WTC11 (cell line): Measurements from ENCODE around the gene APBA1. TPM values are rescaled to one million over a fixed set of nuclear protein-coding genes. Genes with fewer than 3 reads are reported as not detected.

Source experiments
- ATAC-seq: fragments of 200-7000 bp; cut with Tn5 transposase; 2 replicates; pipeline ENCODE4 v1.10.0; 2021; ENCODE audit warnings: mild to moderate bottlenecking, moderate library complexity
- CTCF ChIA-PET: fragments of 300-600 bp; sonication (Branson Sonifier 250); formaldehyde crosslinking; loops from one replicate; lab custom pipeline; 2021; ENCODE audit warnings: antibody characterized with exemption; lab: Charles Lee
- POLR2A ChIA-PET: fragments of 350-600 bp; sonication (Branson Sonifier 250); formaldehyde crosslinking; loops from one replicate; lab custom pipeline; 2021; ENCODE audit warnings: antibody characterized with exemption; lab: Charles Lee
- DNase-seq: peaks from one replicate; pipeline ENCODE4 v3.0.0; 2021; ENCODE audit warnings: low spot score
- H3K27ac Mint-ChIP-seq: 2 replicates; pipeline ENCODE4 v1.8.0; 2021; ENCODE audit warnings: mixed read lengths
- H3K27me3 Mint-ChIP-seq: 2 replicates; pipeline ENCODE4 v1.8.0; 2021; ENCODE audit warnings: low read depth, mild to moderate bottlenecking, moderate library complexity, mixed read lengths
- H3K36me3 Mint-ChIP-seq: 2 replicates; pipeline ENCODE4 v1.8.0; 2021; ENCODE audit warnings: mixed read lengths
- H3K4me1 Mint-ChIP-seq: 2 replicates; pipeline ENCODE4 v1.8.0; 2022; ENCODE audit warnings: mixed read lengths
- H3K4me3 Mint-ChIP-seq: 2 replicates; pipeline ENCODE4 v1.8.0; 2021; ENCODE audit warnings: mild to moderate bottlenecking, moderate library complexity, mixed read lengths
- H3K9me3 Mint-ChIP-seq: 2 replicates; pipeline ENCODE4 v1.8.0; 2021; ENCODE audit warnings: mixed read lengths
- ATF1 ChIP-seq: sonication (generic); formaldehyde crosslinking; IDR thresholded peaks from 2 replicates; pipeline ENCODE4 v1.8.1; 2023; ENCODE audit warnings: mild to moderate bottlenecking, moderate library complexity, missing genetic modification reagents
- CREM ChIP-seq: sonication (generic); formaldehyde crosslinking; IDR thresholded peaks from 2 replicates; pipeline ENCODE4 v1.8.1; 2022; ENCODE audit warnings: mild to moderate bottlenecking, missing genetic modification reagents, moderate library complexity
- ELF4 ChIP-seq: sonication (generic); formaldehyde crosslinking; IDR thresholded peaks from 2 replicates; pipeline ENCODE4 v1.8.1; 2022; ENCODE audit warnings: low read depth, mild to moderate bottlenecking, moderate library complexity, missing genetic modification reagents
- ETV6 ChIP-seq: sonication (generic); formaldehyde crosslinking; IDR thresholded peaks from 2 replicates; pipeline ENCODE4 v1.8.1; 2022; ENCODE audit warnings: mild to moderate bottlenecking, missing genetic modification reagents
- FOXP1 ChIP-seq: sonication (generic); formaldehyde crosslinking; IDR thresholded peaks from 2 replicates; pipeline ENCODE4 v1.8.0; 2022; ENCODE audit warnings: missing genetic modification reagents, mild to moderate bottlenecking, moderate library complexity, borderline replicate concordance
- GABPB1 ChIP-seq: sonication (generic); formaldehyde crosslinking; IDR thresholded peaks from 2 replicates; pipeline ENCODE4 v1.8.1; 2023; ENCODE audit warnings: mild to moderate bottlenecking, missing genetic modification reagents
- JUN ChIP-seq: sonication (generic); formaldehyde crosslinking; IDR thresholded peaks from 2 replicates; pipeline ENCODE4 v1.8.0; 2023; ENCODE audit warnings: mild to moderate bottlenecking, missing genetic modification reagents
- NR2C2 ChIP-seq: sonication (generic); formaldehyde crosslinking; IDR thresholded peaks from 2 replicates; pipeline ENCODE4 v1.8.0; 2022; ENCODE audit warnings: mild to moderate bottlenecking, missing genetic modification reagents
- RELA ChIP-seq: sonication (generic); formaldehyde crosslinking; IDR thresholded peaks from 2 replicates; pipeline ENCODE4 v1.8.1; 2022; ENCODE audit warnings: missing genetic modification reagents, mild to moderate bottlenecking, borderline replicate concordance
- RORB ChIP-seq: fragments of 250-450 bp; sonication (Bioruptor Pico); IDR thresholded peaks from 2 replicates; pipeline ENCODE4 v1.9.0; 2021; ENCODE audit warnings: mild to moderate bottlenecking
- USF1 ChIP-seq: sonication (generic); formaldehyde crosslinking; IDR thresholded peaks from 2 replicates; pipeline ENCODE4 v1.8.0; 2022; ENCODE audit warnings: mild to moderate bottlenecking, missing genetic modification reagents
- ZNF121 ChIP-seq: sonication (generic); formaldehyde crosslinking; IDR thresholded peaks from 2 replicates; pipeline ENCODE4 v1.8.0; 2023; ENCODE audit warnings: missing genetic modification reagents
- ZNF138 ChIP-seq: sonication (generic); formaldehyde crosslinking; conservative IDR thresholded peaks from 2 replicates; pipeline ENCODE4 v1.8.1; 2022; ENCODE audit warnings: mild to moderate bottlenecking, moderate library complexity, missing genetic modification reagents
- ZNF317 ChIP-seq: sonication (generic); formaldehyde crosslinking; IDR thresholded peaks from 2 replicates; pipeline ENCODE4 v1.8.1; 2023; ENCODE audit warnings: low read depth, mild to moderate bottlenecking, moderate library complexity, missing genetic modification reagents, borderline replicate concordance
- ZNF423 ChIP-seq: fragments of 250-450 bp; sonication (Bioruptor Pico); IDR thresholded peaks from 2 replicates; pipeline ENCODE4 v2.1.2; 2022; ENCODE audit warnings: mild to moderate bottlenecking, moderate library complexity
- ZNF671 ChIP-seq: fragments of 250-450 bp; sonication (Bioruptor Pico); IDR thresholded peaks from 2 replicates; pipeline ENCODE4 v1.8.0; 2021; ENCODE audit warnings: mild to moderate bottlenecking
- total RNA-seq: library from RNA; stranded (reverse); gene quantifications from 3 replicates; pipeline ENCODE4 v1.2.3, GENCODE V29; 2021
- TF ChIP-seq, protein P1 (sequence below): sonication (generic); formaldehyde crosslinking; IDR thresholded peaks from 2 replicates; pipeline ENCODE4 v1.8.1; 2023; ENCODE audit warnings: mild to moderate bottlenecking, missing genetic modification reagents, borderline replicate concordance
- TF ChIP-seq, protein P2 (sequence below): sonication (generic); formaldehyde crosslinking; IDR thresholded peaks from 2 replicates; pipeline ENCODE4 v1.8.0; 2023; ENCODE audit warnings: missing genetic modification reagents
- TF ChIP-seq, protein P3 (sequence below): sonication (generic); formaldehyde crosslinking; conservative IDR thresholded peaks from 2 replicates; pipeline ENCODE4 v1.8.1; 2022; ENCODE audit warnings: mild to moderate bottlenecking, missing genetic modification reagents
- TF ChIP-seq, protein P4 (sequence below): sonication (generic); formaldehyde crosslinking; conservative IDR thresholded peaks from 2 replicates; pipeline ENCODE4 v1.8.1; 2023; ENCODE audit warnings: mild to moderate bottlenecking, low read depth, missing genetic modification reagents, moderate library complexity

APBA1 gene
- total RNA-seq, 1 experiment from 2014 or later, result 0.94 TPM

GRCh38 chr9:69397384-69398214 lies 274.6 kb downstream of the APBA1 start (continued):
- TF ChIP-seq NR2C2 (CRISPR knock-in tag) (no peak), ZNF671 (CRISPR knock-in tag) (no peak)
- TF ChIP-seq, protein P1, sequence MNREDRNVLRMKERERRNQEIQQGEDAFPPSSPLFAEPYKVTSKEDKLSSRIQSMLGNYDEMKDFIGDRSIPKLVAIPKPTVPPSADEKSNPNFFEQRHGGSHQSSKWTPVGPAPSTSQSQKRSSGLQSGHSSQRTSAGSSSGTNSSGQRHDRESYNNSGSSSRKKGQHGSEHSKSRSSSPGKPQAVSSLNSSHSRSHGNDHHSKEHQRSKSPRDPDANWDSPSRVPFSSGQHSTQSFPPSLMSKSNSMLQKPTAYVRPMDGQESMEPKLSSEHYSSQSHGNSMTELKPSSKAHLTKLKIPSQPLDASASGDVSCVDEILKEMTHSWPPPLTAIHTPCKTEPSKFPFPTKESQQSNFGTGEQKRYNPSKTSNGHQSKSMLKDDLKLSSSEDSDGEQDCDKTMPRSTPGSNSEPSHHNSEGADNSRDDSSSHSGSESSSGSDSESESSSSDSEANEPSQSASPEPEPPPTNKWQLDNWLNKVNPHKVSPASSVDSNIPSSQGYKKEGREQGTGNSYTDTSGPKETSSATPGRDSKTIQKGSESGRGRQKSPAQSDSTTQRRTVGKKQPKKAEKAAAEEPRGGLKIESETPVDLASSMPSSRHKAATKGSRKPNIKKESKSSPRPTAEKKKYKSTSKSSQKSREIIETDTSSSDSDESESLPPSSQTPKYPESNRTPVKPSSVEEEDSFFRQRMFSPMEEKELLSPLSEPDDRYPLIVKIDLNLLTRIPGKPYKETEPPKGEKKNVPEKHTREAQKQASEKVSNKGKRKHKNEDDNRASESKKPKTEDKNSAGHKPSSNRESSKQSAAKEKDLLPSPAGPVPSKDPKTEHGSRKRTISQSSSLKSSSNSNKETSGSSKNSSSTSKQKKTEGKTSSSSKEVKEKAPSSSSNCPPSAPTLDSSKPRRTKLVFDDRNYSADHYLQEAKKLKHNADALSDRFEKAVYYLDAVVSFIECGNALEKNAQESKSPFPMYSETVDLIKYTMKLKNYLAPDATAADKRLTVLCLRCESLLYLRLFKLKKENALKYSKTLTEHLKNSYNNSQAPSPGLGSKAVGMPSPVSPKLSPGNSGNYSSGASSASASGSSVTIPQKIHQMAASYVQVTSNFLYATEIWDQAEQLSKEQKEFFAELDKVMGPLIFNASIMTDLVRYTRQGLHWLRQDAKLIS, result no peak
- TF ChIP-seq, all 79 proteins: peak for 0

DNA sequence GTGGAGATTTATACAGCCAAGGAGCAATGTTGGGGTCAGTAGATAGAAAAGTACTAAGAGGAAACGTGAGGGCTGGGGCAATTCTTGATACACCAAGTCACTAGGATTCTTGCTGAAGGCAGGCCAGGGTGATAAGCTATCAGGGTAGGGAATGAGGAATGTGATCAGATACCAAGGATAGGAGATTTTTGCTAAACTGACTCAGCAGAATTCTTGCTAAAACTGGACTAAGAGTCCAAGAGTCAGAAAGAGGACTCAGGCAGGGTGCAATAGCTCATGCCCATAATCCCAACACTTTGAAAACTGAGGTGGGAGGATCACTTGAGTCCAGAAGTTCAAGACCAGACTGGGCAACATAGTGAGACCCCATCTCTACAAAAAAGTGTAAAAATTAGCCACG lies 275.4 kb downstream of the APBA1 start:
- DNase-seq, result no peak
- Mint-ChIP-seq H3K27me3 (no peaks in the 10 kb centered on the region; the same call in 1 of the 2 replicates), H3K4me1 (no peaks in the 10 kb centered on the region), H3K27ac (no peak overlapping the region), H3K4me3 (no peak overlapping the region), H3K9me3 (peaks cover 9% of the 10 kb centered on the region), H3K36me3 (peaks cover 17% of the 10 kb centered on the region)
- peak; percentile 88; the same call in 1 of the 2 replicates for TF ChIP-seq ZNF121 (CRISPR knock-in tag)
- TF ChIP-seq, protein P2, sequence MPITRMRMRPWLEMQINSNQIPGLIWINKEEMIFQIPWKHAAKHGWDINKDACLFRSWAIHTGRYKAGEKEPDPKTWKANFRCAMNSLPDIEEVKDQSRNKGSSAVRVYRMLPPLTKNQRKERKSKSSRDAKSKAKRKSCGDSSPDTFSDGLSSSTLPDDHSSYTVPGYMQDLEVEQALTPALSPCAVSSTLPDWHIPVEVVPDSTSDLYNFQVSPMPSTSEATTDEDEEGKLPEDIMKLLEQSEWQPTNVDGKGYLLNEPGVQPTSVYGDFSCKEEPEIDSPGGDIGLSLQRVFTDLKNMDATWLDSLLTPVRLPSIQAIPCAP, result no peak
- no peak for ATAC-seq
- ChIA-PET CTCF (no interaction called here), POLR2A (interaction anchor here (0.8 kb wide), 1 partner anchor 173 kb away, joined by 3 read pairs; no protein-coding TSS in a partner anchor)

DNA sequence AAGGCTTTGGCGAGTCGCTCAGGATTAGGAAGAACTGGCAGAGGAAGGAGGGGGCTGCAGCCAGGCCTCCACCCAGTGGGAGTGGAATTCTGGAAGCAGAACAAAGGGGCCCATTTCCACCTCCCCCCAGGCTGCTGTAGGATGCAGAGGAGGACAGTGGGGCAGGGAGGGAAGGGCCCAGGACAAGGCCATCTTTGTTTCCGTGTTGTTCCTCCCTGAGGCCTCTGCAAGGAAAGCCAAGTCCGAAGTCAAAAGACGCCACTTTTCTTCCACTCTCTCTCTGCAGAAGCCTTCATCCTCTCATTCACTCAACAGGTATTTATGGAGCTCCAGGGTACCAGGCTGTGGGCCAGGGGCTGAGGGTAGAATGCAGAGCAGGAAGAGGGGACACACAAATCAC lies 276.5 kb downstream of the APBA1 start:
- DNase-seq (no peak), ATAC-seq (peak; percentile 58)
- TF ChIP-seq ETV6 (CRISPR knock-in tag) (no peak), FOXP1 (CRISPR knock-in tag) (no peak), ZNF423 (no peak)
- TF ChIP-seq, protein P3, sequence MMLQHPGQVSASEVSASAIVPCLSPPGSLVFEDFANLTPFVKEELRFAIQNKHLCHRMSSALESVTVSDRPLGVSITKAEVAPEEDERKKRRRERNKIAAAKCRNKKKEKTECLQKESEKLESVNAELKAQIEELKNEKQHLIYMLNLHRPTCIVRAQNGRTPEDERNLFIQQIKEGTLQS (CRISPR knock-in tag), result no peak
- H3K27ac Mint-ChIP-seq, result no peak overlapping the region
- CTCF ChIA-PET, result interaction anchor here (1.0 kb wide), 1 partner anchor 172 kb away, joined by 3 read pairs; no protein-coding TSS in a partner anchor
- H3K9me3 Mint-ChIP-seq, result peaks cover 1% of the 10 kb centered on the region
- POLR2A ChIA-PET, result no interaction called here
- H3K27me3 Mint-ChIP-seq, result no peaks in the 10 kb centered on the region; the same call in 1 of the 2 replicates
- peaks cover 13% of the 10 kb centered on the region for H3K36me3 Mint-ChIP-seq
- H3K4me3 Mint-ChIP-seq, result no peak overlapping the region
- H3K4me1 Mint-ChIP-seq, result no peaks in the 10 kb centered on the region

- Mint-ChIP-seq H3K36me3 (peaks cover 26% of the 10 kb centered on the region), H3K4me1 (0 out of 2 replicates have a peak, but pooled peaks cover 5% of the 10 kb centered on the region), H3K4me3 (no peak overlapping the region), H3K9me3 (no peaks in the 10 kb centered on the region; the same call in 1 of the 2 replicates), H3K27ac (peak overlapping the region; percentile 37), H3K27me3 (no peaks in the 10 kb centered on the region)
- ChIA-PET POLR2A (no interaction called here), CTCF (interaction anchor here (0.7 to 2.0 kb wide), 2 partner anchors 170 to 281 kb away, joined by 3 to 7 read pairs; no protein-coding TSS in a partner anchor)
- no peak for ATAC-seq
- no peak for DNase-seq
- TF ChIP-seq ZNF317 (CRISPR knock-in tag), result no peak
- TF ChIP-seq RELA (CRISPR knock-in tag), result no peak
- TF ChIP-seq CREM (CRISPR knock-in tag), result no peak
- TF ChIP-seq, protein P4, sequence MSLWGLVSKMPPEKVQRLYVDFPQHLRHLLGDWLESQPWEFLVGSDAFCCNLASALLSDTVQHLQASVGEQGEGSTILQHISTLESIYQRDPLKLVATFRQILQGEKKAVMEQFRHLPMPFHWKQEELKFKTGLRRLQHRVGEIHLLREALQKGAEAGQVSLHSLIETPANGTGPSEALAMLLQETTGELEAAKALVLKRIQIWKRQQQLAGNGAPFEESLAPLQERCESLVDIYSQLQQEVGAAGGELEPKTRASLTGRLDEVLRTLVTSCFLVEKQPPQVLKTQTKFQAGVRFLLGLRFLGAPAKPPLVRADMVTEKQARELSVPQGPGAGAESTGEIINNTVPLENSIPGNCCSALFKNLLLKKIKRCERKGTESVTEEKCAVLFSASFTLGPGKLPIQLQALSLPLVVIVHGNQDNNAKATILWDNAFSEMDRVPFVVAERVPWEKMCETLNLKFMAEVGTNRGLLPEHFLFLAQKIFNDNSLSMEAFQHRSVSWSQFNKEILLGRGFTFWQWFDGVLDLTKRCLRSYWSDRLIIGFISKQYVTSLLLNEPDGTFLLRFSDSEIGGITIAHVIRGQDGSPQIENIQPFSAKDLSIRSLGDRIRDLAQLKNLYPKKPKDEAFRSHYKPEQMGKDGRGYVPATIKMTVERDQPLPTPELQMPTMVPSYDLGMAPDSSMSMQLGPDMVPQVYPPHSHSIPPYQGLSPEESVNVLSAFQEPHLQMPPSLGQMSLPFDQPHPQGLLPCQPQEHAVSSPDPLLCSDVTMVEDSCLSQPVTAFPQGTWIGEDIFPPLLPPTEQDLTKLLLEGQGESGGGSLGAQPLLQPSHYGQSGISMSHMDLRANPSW (CRISPR knock-in tag), result no peak
- TF ChIP-seq RORB (CRISPR knock-in tag), result no peak
- no peak for TF ChIP-seq ZNF138
- no peak for TF ChIP-seq ATF1
- no peak for TF ChIP-seq USF1 (CRISPR knock-in tag)
- TF ChIP-seq GABPB1 (CRISPR knock-in tag), result no peak
- TF ChIP-seq ELF4 (CRISPR knock-in tag), result no peak
- TF ChIP-seq JUN (CRISPR knock-in tag), result no peak
These were observed 278.7 kb downstream of the APBA1 start for GRCh38 chr9:69393425-69393824.
